Measurements from ENCODE around the gene FAM149A. TPM values are rescaled to one million over a fixed set of nuclear protein-coding genes. Genes with fewer than 3 reads are reported as not detected.

The FAM149A gene
- polyA plus RNA-seq, 1 donor (not counting 4 experiments of a cell fraction or from before 2014, with no cell fraction given): 0.41 TPM

DNA sequence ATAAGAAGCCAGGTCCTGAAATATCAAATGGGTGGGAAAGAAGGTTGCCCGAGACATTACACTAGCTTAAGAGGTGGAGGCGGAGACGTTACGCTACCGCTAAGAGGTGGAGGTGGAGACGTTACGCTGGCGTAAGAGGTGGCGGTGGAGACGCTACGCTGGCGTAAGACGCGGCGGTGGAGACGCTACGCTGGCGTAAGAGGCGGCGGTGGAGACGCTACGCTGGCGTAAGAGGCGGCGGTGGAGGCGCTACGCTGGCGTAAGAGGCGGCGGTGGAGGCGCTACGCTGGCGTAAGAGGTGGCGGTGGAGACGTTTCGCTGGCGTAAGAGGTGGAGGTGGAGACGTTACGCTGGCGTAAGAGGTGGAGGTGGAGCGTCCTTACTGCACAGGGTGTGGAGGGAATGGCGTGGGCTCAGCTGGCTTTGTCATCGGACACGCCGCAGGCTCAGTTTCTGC is 99.6 kb downstream of the FAM149A start:
- no peak overlapping the region for H3K4me2 ChIP-seq (ENCODE audit: control insufficient read depth, extremely low read depth, insufficient read depth, low read depth, low read length)
- H3K27me3 ChIP-seq (ENCODE audit: control insufficient read depth, extremely low read depth, insufficient read depth, low read length): no peaks in the 10 kb centered on the region
- no peaks in the 10 kb centered on the region for H3K9me3 ChIP-seq (ENCODE audit: control insufficient read depth, low read depth, low read length)
- H3K79me2 ChIP-seq (ENCODE audit: control insufficient read depth, insufficient read depth, low read length): no peaks in the 10 kb centered on the region
- TF ChIP-seq EZH2 (IDR thresholded peaks at IDR 0.05; ENCODE audit: low read length): no peak
- TF ChIP-seq CTCF (optimal IDR thresholded peaks at IDR 0.05 in 1 of 3, IDR thresholded peaks at IDR 0.05 in 1 of 3, conservative IDR thresholded peaks at IDR 0.05 in 1 of 3; ENCODE audit: extremely low read depth in 1 of 3, insufficient read depth in 2 of 3, low read length in 3 of 3): no peak
- FAIRE-seq (no peak), DNase-seq (ENCODE audit: low read depth, low spot score) (no peak)
- dilution Hi-C loops (cut with MboI; ENCODE audit: extremely low pct_ligation_motif_present, low sequenced_read_pairs): no loop called here
- no peak overlapping the region for H2AFZ ChIP-seq (ENCODE audit: control insufficient read depth, low read length)
- H3K36me3 ChIP-seq (ENCODE audit: control insufficient read depth in 2 of 2, extremely low read depth in 1 of 2, insufficient read depth in 2 of 2, low read length in 2 of 2): no peaks in the 10 kb centered on the region
- H3K4me3 ChIP-seq (ENCODE audit: control insufficient read depth in 2 of 3, extremely low read depth in 1 of 3, insufficient read depth in 2 of 3, low read depth in 1 of 3, low read length in 3 of 3): no peak overlapping the region
- no peak overlapping the region for H3K27ac ChIP-seq (ENCODE audit: control insufficient read depth, insufficient read depth, low read length)
- H3K9ac ChIP-seq (ENCODE audit: control insufficient read depth, extremely low read depth, insufficient read depth, low read length): no peak overlapping the region
- H3K4me1 ChIP-seq (ENCODE audit: control insufficient read depth, extremely low read depth, insufficient read depth, low read length): no peaks in the 10 kb centered on the region
- H3K9me1 ChIP-seq (ENCODE audit: control insufficient read depth, extremely low read depth, insufficient read depth, low read length): no peaks in the 10 kb centered on the region
- H4K20me1 ChIP-seq (ENCODE audit: control insufficient read depth, extremely low read depth, insufficient read depth, low read length): no peaks in the 10 kb centered on the region

GRCh38 chr4:186204686-186205085 is 100.2 kb downstream of the FAM149A start:
- Histone ChIP-seq H3K4me3 (ENCODE audit: control insufficient read depth in 2 of 3, extremely low read depth in 1 of 3, insufficient read depth in 2 of 3, low read depth in 1 of 3, low read length in 3 of 3) (no peak overlapping the region), H3K36me3 (ENCODE audit: control insufficient read depth in 2 of 2, extremely low read depth in 1 of 2, insufficient read depth in 2 of 2, low read length in 2 of 2) (no peaks in the 10 kb centered on the region), H3K27me3 (ENCODE audit: control insufficient read depth, extremely low read depth, insufficient read depth, low read length) (no peaks in the 10 kb centered on the region), H3K79me2 (ENCODE audit: control insufficient read depth, insufficient read depth, low read length) (no peaks in the 10 kb centered on the region), H3K27ac (ENCODE audit: control insufficient read depth, insufficient read depth, low read length) (no peak overlapping the region), H2AFZ (ENCODE audit: control insufficient read depth, low read length) (no peak overlapping the region), H4K20me1 (ENCODE audit: control insufficient read depth, extremely low read depth, insufficient read depth, low read length) (no peaks in the 10 kb centered on the region), H3K4me2 (ENCODE audit: control insufficient read depth, extremely low read depth, insufficient read depth, low read depth, low read length) (no peak overlapping the region), H3K9me1 (ENCODE audit: control insufficient read depth, extremely low read depth, insufficient read depth, low read length) (no peaks in the 10 kb centered on the region), H3K9ac (ENCODE audit: control insufficient read depth, extremely low read depth, insufficient read depth, low read length) (no peak overlapping the region), H3K4me1 (ENCODE audit: control insufficient read depth, extremely low read depth, insufficient read depth, low read length) (no peaks in the 10 kb centered on the region), H3K9me3 (ENCODE audit: control insufficient read depth, low read depth, low read length) (no peaks in the 10 kb centered on the region)
- dilution Hi-C loops (cut with MboI; ENCODE audit: extremely low pct_ligation_motif_present, low sequenced_read_pairs): no loop called here
- TF ChIP-seq CTCF (optimal IDR thresholded peaks at IDR 0.05 in 1 of 3, IDR thresholded peaks at IDR 0.05 in 1 of 3, conservative IDR thresholded peaks at IDR 0.05 in 1 of 3; ENCODE audit: extremely low read depth in 1 of 3, insufficient read depth in 2 of 3, low read length in 3 of 3): no peak
- TF ChIP-seq EZH2 (IDR thresholded peaks at IDR 0.05; ENCODE audit: low read length): no peak
- no peak for DNase-seq (ENCODE audit: low read depth, low spot score)
- FAIRE-seq: no peak

All from keratinocyte (primary cell).